Heart left ventricle (tissue), 16 donors: ENCODE data around the gene TSC2. TPM values are rescaled to one million over a fixed set of nuclear protein-coding genes. Genes with fewer than 3 reads are reported as not detected.
"Not testable (repeated sequence)": the region's sequence is repeated elsewhere in the genome, so short reads cannot be mapped to it uniquely, and the experiment has no call there.

ENCODE experiments used
- ATAC-seq, 4 donors: fragments of 200-7000 bp; cut with Tn5 transposase; one replicate each; pipeline ENCODE4 v1.9.1; 2020 to 2022; ENCODE audit warnings: moderate library complexity in 4 of 4, mild to moderate bottlenecking in 3 of 4, moderate number of reproducible peaks in 1 of 4
- DNase-seq, 5 donors: peaks; one replicate each; pipeline ENCODE4 v3.0.0-alpha.2; 2020
- H3K27ac ChIP-seq, 12 donors: fragments of 200-600 bp; sonication (generic) in 4 of 12; one replicate each; pipeline versions ENCODE4 v1.5.0 to v1.8.0; 2016 to 2022; ENCODE audit warnings: mild to moderate bottlenecking in 2 of 12
- H3K27me3 ChIP-seq, 9 donors: fragments of 200-600 bp; sonication (generic) in 2 of 9; one replicate each; pipeline versions ENCODE4 v1.5.1 to v1.8.0; 2016 to 2022; ENCODE audit warnings: mild to moderate bottlenecking in 3 of 9
- H3K36me3 ChIP-seq, 9 donors: fragments of 200-600 bp; sonication (generic) in 2 of 9; one replicate each; pipeline versions ENCODE4 v1.5.0 to v1.8.0; 2018 to 2022; ENCODE audit warnings: mild to moderate bottlenecking in 2 of 9
- H3K4me1 ChIP-seq, 12 donors: fragments of 200-600 bp; sonication (generic) in 4 of 12; one replicate each; pipeline versions ENCODE4 v1.5.0 to v1.8.0; 2016 to 2022; ENCODE audit warnings: mild to moderate bottlenecking in 3 of 12
- H3K4me3 ChIP-seq, 12 donors: fragments of 200-600 bp; sonication (generic) in 4 of 12; one replicate each; pipeline versions ENCODE4 v1.5.0 to v1.8.0; 2017 to 2022; ENCODE audit warnings: mild to moderate bottlenecking in 9 of 12, moderate library complexity in 4 of 12
- H3K9me3 ChIP-seq, 12 donors: fragments of 200-600 bp; sonication (generic) in 4 of 12; one replicate each; pipeline versions ENCODE4 v1.5.0 to v1.8.0; 2016 to 2022; ENCODE audit warnings: mild to moderate bottlenecking in 1 of 12
- CTCF ChIP-seq, 12 donors: fragments of 200-600 bp; sonication (generic) in 4 of 12; IDR thresholded peaks; one replicate each; pipeline versions ENCODE4 v1.5.0 to v1.8.0; 2018 to 2022; ENCODE audit warnings: antibody characterized with exemption in 12 of 12, mild to moderate bottlenecking in 5 of 12
- POLR2A ChIP-seq, 2 donors: fragments of 450-650 bp; IDR thresholded peaks; one replicate each; pipeline ENCODE4 v1.6.1; 2017; ENCODE audit warnings: antibody characterized with exemption in 2 of 2, mild to moderate bottlenecking in 2 of 2, moderate library complexity in 2 of 2
- WGBS, 4 donors: extraction: QIAGEN DNeasy Blood & Tissue Kit in 2 of 4; methylation state at CpG; one replicate each; pipeline versions ENCODE4 v1.1.5 to v1.1.7; 2013 to 2018; 5-methylcytosine and 5-hydroxymethylcytosine counted together
- intact Hi-C, 10 donors: fragments of 100-400 bp; cut with DNase I; formaldehyde crosslinking; loops; one replicate each; pipeline versions ENCODE4 v1.11.1 to v1.14.2; 2022
- polyA plus RNA-seq, 2 donors: library from polyadenylated mRNA; stranded (reverse); fragments of 200-250 nt; gene quantifications; one replicate each; pipeline ENCODE4 v1.2.3, GENCODE V29; 2013
- total RNA-seq, 9 donors: library from RNA; depleted of rRNA in 2 of 9; stranded (reverse); fragments of >200 nt in 2 of 9; fragmentation: NEBNext Ultra II Directional in 3 of 9; extraction: Animal tissue kit (Norgen Biotek cat#: 25700) in 3 of 9; gene quantifications; one replicate each; pipeline versions ENCODE4 v1.1.0 to v1.2.4, GENCODE V29; 2016 to 2023
- donor health status: ischemic (EF 13 %, LVEDD 7.1; RV severe dilation, severe dysfunction).
- donor health status: healthy with polysubstance abuse.
- donor health status: DM: no; HTN: yes; CAD: no.
- donor health status: DM: no; HTN: no; CAD: no.
- donor health status: ischemic (EF 25% LVEDD 6.9; RV normal size, moderate dysfunction).
- donor health status: ischemic (EF 25% LVEDD 5.7; RV mildly dilated, moderate dysfunction).
- donor health status: healthy.
- donor health status: DM: yes; HTN: yes; CAD: no.
- donor health status: ischemic (EF 35%, LVEDD 5.7; RV mildly dilated, moderate dysfunction).
- donor health status: nonischemic (EF 11% LVEDD 7.7; RV severe dilation, severe dysfunction).
- donor health status: DM: yes; HTN: yes; CAD: no.
- donor health status: PGD.
- donor health status: ischemic (EF 29% LVEDD 5.4; RV normal size, mild dysfunction).
- donor health status: nonischemic (EF 23%, LVEDD 6.1; RV moderate dilation, normal function).

The TSC2 gene
- total and polyA plus RNA-seq, 11 donors = 33.3 to 94.5 (median 67.7) TPM

GRCh38 chr16:2124694-2125444 lies 77.1 kb downstream of the TSC2 start:
- Histone ChIP-seq H3K27ac (peak overlapping the region; percentile 90 to 100 (median 98)), H3K4me3 (peak overlapping the region; percentile 18 to 59 (median 46)), H3K4me1 (peaks cover 12 to 84% (median 66%) of the 10 kb centered on the region in 12 donors)
- peak; percentile 40 to 76 (median 61) for ATAC-seq
- intact Hi-C loops, H3K9me3 ChIP-seq, H3K36me3 ChIP-seq, H3K27me3 ChIP-seq: not testable (repeated sequence)
- WGBS, 4 donors = 1 to 6% (median 2%) methylated on average over 19 to 37 of the region's 37 CpGs
- DNase-seq = peak; percentile 82 to 88 (median 86)
- peak in 1 of 2 donors; percentile 66 for TF ChIP-seq POLR2A (IDR thresholded peaks at IDR 0.05)

GRCh38 chr16:2125609-2126008 lies 77.8 kb downstream of the TSC2 start:
- WGBS, 4 donors = 36 to 52% (median 39%) methylated on average over 6 to 11 of the region's 11 CpGs
- DNase-seq, intact Hi-C loops, H3K27me3 ChIP-seq, ATAC-seq, H3K9me3 ChIP-seq, H3K36me3 ChIP-seq: not testable (repeated sequence)
- Histone ChIP-seq H3K4me3 (peak overlapping the region in 10 of 12 donors; percentile 8 to 59 (median 46)), H3K27ac (peak overlapping the region; percentile 90 to 100 (median 98)), H3K4me1 (peaks cover 12 to 88% (median 65%) of the 10 kb centered on the region in 12 donors)

GRCh38 chr16:2126161-2126743 lies 78.5 kb downstream of the TSC2 start:
- H3K27me3 ChIP-seq, intact Hi-C loops, H3K9me3 ChIP-seq, H3K36me3 ChIP-seq: not testable (repeated sequence)
- Histone ChIP-seq H3K4me1 (peaks cover 12 to 85% (median 62%) of the 10 kb centered on the region in 12 donors), H3K4me3 (peak overlapping the region in 5 of 12 donors; percentile 3 to 59 (median 13)), H3K27ac (peak overlapping the region; percentile 78 to 100 (median 98))
- 20 to 50% (median 41%) methylated on average over 17 to 21 of the region's 21 CpGs for WGBS, 4 donors
- DNase-seq (peak in 4 of 5 donors; percentile 56 to 84 (median 69)), ATAC-seq (peak; percentile 22 to 55 (median 40))
- TF ChIP-seq CTCF (IDR thresholded peaks at IDR 0.05) = peak in 1 of 12 donors; percentile 15

GRCh38 chr16:2126928-2127556 lies 79.3 kb downstream of the TSC2 start:
- DNase-seq = peak in 1 of 5 donors; percentile 59
- H3K36me3 ChIP-seq, intact Hi-C loops, H3K9me3 ChIP-seq, H3K27me3 ChIP-seq: not testable (repeated sequence)
- Histone ChIP-seq H3K4me1 (peaks cover 12 to 77% (median 54%) of the 10 kb centered on the region in 12 donors), H3K4me3 (peak overlapping the region in 1 of 12 donors; percentile 59), H3K27ac (peak overlapping the region; percentile 78 to 100 (median 98))
- 72 to 79% (median 76%) methylated on average over 28 to 31 of the region's 31 CpGs for WGBS, 4 donors
- peak in 2 of 4 donors; percentile 0 for ATAC-seq

- intact Hi-C loops, H3K27me3 ChIP-seq, H3K9me3 ChIP-seq, H3K4me3 ChIP-seq, H3K36me3 ChIP-seq: not testable (repeated sequence)
- H3K4me1 ChIP-seq = peaks cover 6 to 70% (median 47%) of the 10 kb centered on the region in 12 donors
- DNase-seq (peak in 2 of 5 donors; percentile 52 to 70), ATAC-seq (peak in 2 of 4 donors; percentile 4 to 10)
- peak overlapping the region; percentile 78 to 100 (median 98) for H3K27ac ChIP-seq
- WGBS, 4 donors = 13 to 40% (median 30%) methylated on average over 3 of the region's 3 CpGs
Measured at GRCh38 chr16:2127630-2128280, 80.0 kb downstream of the TSC2 start.

- ATAC-seq, H3K36me3 ChIP-seq, H3K27me3 ChIP-seq, H3K9me3 ChIP-seq, DNase-seq, H3K4me3 ChIP-seq, intact Hi-C loops: not testable (repeated sequence)
- Histone ChIP-seq H3K27ac (peak overlapping the region in 1 of 12 donors; percentile 82), H3K4me1 (peaks cover 6 to 63% (median 40%) of the 10 kb centered on the region in 12 donors)
- 78 to 88% (median 84%) methylated on average over 9 to 10 of the region's 11 CpGs for WGBS, 4 donors
Measured at GRCh38 chr16:2129251-2129650, 81.5 kb downstream of the TSC2 start.

- Histone ChIP-seq H3K4me1 (peaks cover 3 to 55% (median 33%) of the 10 kb centered on the region in 12 donors), H3K27ac (peak overlapping the region in 1 of 12 donors; percentile 64)
- H3K9me3 ChIP-seq, ATAC-seq, intact Hi-C loops, H3K27me3 ChIP-seq, DNase-seq, H3K36me3 ChIP-seq, H3K4me3 ChIP-seq: not testable (repeated sequence)
- WGBS, 4 donors = 63 to 82% (median 72%) methylated on average over 18 to 22 of the region's 22 CpGs
Measured at GRCh38 chr16:2129890-2130447, 82.2 kb downstream of the TSC2 start.

- 34 to 49% (median 48%) methylated on average over 5 to 7 of the region's 12 CpGs; no CpG with 5 or more reads in 1 of the 4 donors for WGBS, 4 donors
- ATAC-seq = not testable (repeated sequence)
Measured at GRCh38 chr16:2133797-2134196, 86.0 kb downstream of the TSC2 start.

More at GRCh38 chr16:2133797-2134196, 86.0 kb downstream of the TSC2 start:
- H3K27me3 ChIP-seq, H3K9me3 ChIP-seq, intact Hi-C loops, H3K36me3 ChIP-seq, DNase-seq: not testable (repeated sequence)
- peak overlapping the region in 3 of 12 donors; percentile 19 to 83 (median 45) for H3K27ac ChIP-seq
- H3K4me1 ChIP-seq = peaks cover 0 to 28% (median 6%) of the 10 kb centered on the region in 12 donors
- H3K4me3 ChIP-seq = peak overlapping the region in 7 of 12 donors; percentile 21 to 34 (median 23)
